Stimulated activated CD4-positive, alpha-beta T cell treated with anti-CD3 and anti-CD28 coated beads, Interleukin-2, amount 100 ng/mL, for 24 hours (primary cell): ENCODE data around the gene NOS2.
A peak's percentile ranks its signal among the peaks of the same experiment; 100 is the strongest.
"Not testable (repeated sequence)": the region's sequence is repeated elsewhere in the genome, so short reads cannot be mapped to it uniquely, and the experiment has no call there.

Experiments used
- DNase-seq, 2 donors: peaks; one replicate each; pipeline ENCODE4 v3.0.0-alpha.2; 2020

Gene NOS2

GRCh38 chr17:27783440-27784350 is 16.6 kb downstream of the NOS2 start:
- no peak for DNase-seq

GRCh38 chr17:27782791-27783206 is 17.5 kb downstream of the NOS2 start:
- DNase-seq = no peak

- no peak for DNase-seq
These were observed 19.4 kb downstream of the NOS2 start for GRCh38 chr17:27780828-27781404.

- DNase-seq = no peak
These were observed 20.1 kb downstream of the NOS2 start for GRCh38 chr17:27780092-27780827.

GRCh38 chr17:27778183-27778582 is 22.1 kb downstream of the NOS2 start:
- no peak for DNase-seq

GRCh38 chr17:27776882-27777624 is 23.3 kb downstream of the NOS2 start:
- no peak for DNase-seq

- DNase-seq = no peak
These were observed 28.7 kb downstream of the NOS2 start for GRCh38 chr17:27771586-27771985.

GRCh38 chr17:27770877-27771276 is 29.5 kb downstream of the NOS2 start:
- DNase-seq = no peak

GRCh38 chr17:27768858-27769410 is 31.4 kb downstream of the NOS2 start:
- no peak for DNase-seq

GRCh38 chr17:27766438-27766837 is 33.9 kb downstream of the NOS2 start:
- DNase-seq = no peak

GRCh38 chr17:27765353-27765752 is 35.0 kb downstream of the NOS2 start:
- DNase-seq = no peak

GRCh38 chr17:27764589-27764988 is 35.7 kb downstream of the NOS2 start:
- no peak for DNase-seq

GRCh38 chr17:27762527-27763305 is 37.6 kb downstream of the NOS2 start:
- DNase-seq = peak in 1 of 2 donors; percentile 16

GRCh38 chr17:27760931-27761330 is 39.4 kb downstream of the NOS2 start:
- not testable (repeated sequence) for DNase-seq

GRCh38 chr17:27760069-27760885 is 40.1 kb downstream of the NOS2 start:
- DNase-seq = peak; percentile 82 to 83

GRCh38 chr17:27759528-27759927 is 40.8 kb downstream of the NOS2 start:
- DNase-seq = no peak

GRCh38 chr17:27756467-27757371 is 43.6 kb downstream of the NOS2 start:
- peak; percentile 68 to 75 for DNase-seq

GRCh38 chr17:27755706-27756466 is 44.4 kb downstream of the NOS2 start:
- no peak for DNase-seq

- DNase-seq = no peak
These were observed 45.8 kb downstream of the NOS2 start for GRCh38 chr17:27754549-27754948.
